HCT116 (cell line): ENCODE data around the gene TBX2. TPM values are rescaled to one million over a fixed set of nuclear protein-coding genes. Genes with fewer than 3 reads are reported as not detected.

Source experiments
- ATAC-seq: fragments of 200-7000 bp; cut with Tn5 transposase; 2 replicates; pipeline ENCODE4 v1.9.1; 2020; ENCODE audit warnings: mild to moderate bottlenecking, moderate library complexity
- BruUV-seq: library from RNA; stranded (reverse); fragments of 400-500 nt; replicated peaks from 2 replicates; lab custom pipeline; 2021; lab: Mats Ljungman, UMichigan
- CTCF ChIA-PET: fragments of 300-600 bp; sonication (Branson Sonifier 250); formaldehyde crosslinking; loops from one replicate; lab custom pipeline; 2021; ENCODE audit warnings: antibody characterized with exemption; lab: Charles Lee
- POLR2A ChIA-PET: fragments of 300-600, 350-600 bp; sonication (Branson Sonifier 250); formaldehyde crosslinking; loops from one replicate; lab custom pipeline; 2021; ENCODE audit warnings: antibody characterized with exemption; lab: Charles Lee
- RAD21 ChIA-PET, 2 experiments: fragments of 300-600 bp; sonication (Branson Sonifier 250); formaldehyde crosslinking; loops; one replicate each; lab custom pipeline; 2023; ENCODE audit warnings: low total read pairs in 2 of 2; ENCODE audit not compliant: uncharacterized antibody in 2 of 2, unreplicated experiment in 2 of 2, low non-redundant PET in 1 of 2; lab: Charles Lee
- DNase-seq: peaks from one replicate; pipeline ENCODE4 v3.0.0-alpha.2; 2010; ENCODE audit warnings: low read depth, low spot score
- H2AFZ ChIP-seq: fragments of 200-600 bp; shearing (Covaris generic), sonication (generic); 2 replicates; pipeline ENCODE4 v1.6.1; 2017; ENCODE audit warnings: low read depth, mixed run types, mixed read lengths, antibody characterized with exemption, low read length; ENCODE audit not compliant: poor library complexity, severe bottlenecking
- H3K27ac ChIP-seq: 2 replicates; pipeline ENCODE4 v1.5.1; 2012; ENCODE audit warnings: low read depth, low read length
- H3K27me3 ChIP-seq: fragments of 200-600 bp; sonication (generic); 2 replicates; pipeline ENCODE4 v1.6.1; 2016; ENCODE audit warnings: mixed run types, low read length, mixed read lengths; ENCODE audit not compliant: insufficient read depth
- H3K36me3 ChIP-seq, 2 experiments: fragments of 200-500 bp in 1 of 2; fragments of 200-600 bp in 1 of 2; sonication (Bioruptor generic) in 1 of 2; sonication (generic) in 1 of 2; 2 replicates each; pipeline versions ENCODE4 v1.5.1 to v1.6.1; 2014 to 2016; ENCODE audit warnings: low read length in 2 of 2, inconsistent platforms in 1 of 2, mixed read lengths in 1 of 2, mixed run types in 1 of 2; ENCODE audit not compliant: insufficient read depth in 2 of 2, control insufficient read depth in 1 of 2
- H3K4me1 ChIP-seq, 2 experiments: fragments of 200-600 bp in 1 of 2; sonication (generic) in 1 of 2; 2 replicates each; pipeline versions ENCODE4 v1.5.1 to v1.6.1; 2012 to 2017; ENCODE audit warnings: low read length in 2 of 2, inconsistent platforms in 1 of 2, mild to moderate bottlenecking in 1 of 2, mixed read lengths in 1 of 2, mixed run types in 1 of 2, moderate library complexity in 1 of 2; ENCODE audit not compliant: insufficient read depth in 2 of 2, control insufficient read depth in 1 of 2
- H3K4me2 ChIP-seq: fragments of 200-600 bp; sonication (generic); 2 replicates; pipeline ENCODE4 v1.6.1; 2017; ENCODE audit warnings: mixed run types, low read length, mixed read lengths
- H3K4me3 ChIP-seq, 2 experiments: fragments of 200-600 bp in 1 of 2; sonication (generic) in 1 of 2; replicated peaks in 1 of 2; 2 replicates each; pipeline ENCODE4 v1.5.1; 2011 to 2016; ENCODE audit warnings: low read length in 2 of 2, control low read depth in 1 of 2, low read depth in 1 of 2, mild to moderate bottlenecking in 1 of 2, mixed read lengths in 1 of 2, mixed run types in 1 of 2
- H3K79me2 ChIP-seq: fragments of 200-600 bp; sonication (generic); 2 replicates; pipeline ENCODE4 v1.6.1; 2017; ENCODE audit warnings: mild to moderate bottlenecking, mixed run types, low read length, moderate library complexity, mixed read lengths; ENCODE audit not compliant: insufficient read depth
- H3K9ac ChIP-seq: fragments of 200-600 bp; sonication (generic); 2 replicates; pipeline ENCODE4 v1.6.1; 2016; ENCODE audit warnings: low read length, mixed read lengths
- H3K9me2 ChIP-seq: fragments of 200-600 bp; sonication (generic), shearing (Covaris generic); 2 replicates; pipeline ENCODE4 v1.6.1; 2017; ENCODE audit warnings: mixed run types, mild to moderate bottlenecking, moderate library complexity; ENCODE audit not compliant: insufficient read depth
- H3K9me3 ChIP-seq, 2 experiments: fragments of 200-500 bp in 1 of 2; fragments of 200-600 bp in 1 of 2; sonication (Bioruptor generic) in 1 of 2; sonication (generic) in 1 of 2; 2 replicates each; pipeline ENCODE4 v1.6.1; 2014 to 2017; ENCODE audit warnings: low read length in 2 of 2, mixed read lengths in 2 of 2, inconsistent platforms in 1 of 2, low read depth in 1 of 2, mild to moderate bottlenecking in 1 of 2, mixed run types in 1 of 2, moderate library complexity in 1 of 2; ENCODE audit not compliant: control insufficient read depth in 1 of 2, insufficient read depth in 1 of 2
- H4K20me1 ChIP-seq: fragments of 200-600 bp; sonication (generic), shearing (Covaris generic); 2 replicates; pipeline ENCODE4 v1.6.1; 2017; ENCODE audit warnings: mixed run types, mild to moderate bottlenecking, moderate library complexity; ENCODE audit not compliant: insufficient read depth
- EZH2 ChIP-seq: fragments of 200-600 bp; sonication (generic); IDR thresholded peaks from 2 replicates; pipeline ENCODE4 v1.6.1; 2017; ENCODE audit warnings: antibody characterized with exemption, mixed run types
- EZH2phosphoT487 ChIP-seq: fragments of 200-600 bp; IDR thresholded peaks from 2 replicates; pipeline ENCODE4 v1.6.1; 2018; ENCODE audit warnings: antibody characterized with exemption, borderline replicate concordance
- REST ChIP-seq: IDR thresholded peaks from 2 replicates; pipeline ENCODE4 v1.6.1; 2012; ENCODE audit warnings: low read depth
- SP1 ChIP-seq: IDR thresholded peaks from 2 replicates; pipeline ENCODE4 v1.6.1; 2012; ENCODE audit warnings: low read depth
- SRF ChIP-seq: IDR thresholded peaks from 2 replicates; pipeline ENCODE4 v1.6.1; 2012; ENCODE audit warnings: low read depth
- YY1 ChIP-seq: IDR thresholded peaks from 2 replicates; pipeline ENCODE4 v1.6.1; 2011; ENCODE audit warnings: low read length, low read depth, moderate library complexity, mild to moderate bottlenecking; ENCODE audit not compliant: insufficient replicate concordance; ENCODE audit errors: extremely low read depth
- ZBTB33 ChIP-seq: IDR thresholded peaks from 2 replicates; pipeline ENCODE4 v1.6.1; 2011; ENCODE audit warnings: mild to moderate bottlenecking, low read length, moderate library complexity; ENCODE audit not compliant: insufficient replicate concordance; ENCODE audit errors: extremely low read depth
- intact Hi-C: fragments of 100-400 bp; cut with micrococcal nuclease; formaldehyde crosslinking; loops from 2 replicates; pipeline ENCODE4 v1.10.0; 2022
- total RNA-seq: library from RNA; stranded (reverse); gene quantifications from one replicate; pipeline ENCODE4 v1.2.1, GENCODE V29; 2021; ENCODE audit not compliant: unreplicated experiment
- TF ChIP-seq, protein P1 (sequence below), 3 experiments: fragments of 200-600 bp in 1 of 3; sonication (generic) in 1 of 3; IDR thresholded peaks in 2 of 3; conservative IDR thresholded peaks in 1 of 3; 2 replicates each; pipeline ENCODE4 v1.5.1; 2012 to 2017; ENCODE audit warnings: low read depth in 2 of 3, low read length in 2 of 3, antibody characterized with exemption in 1 of 3, borderline replicate concordance in 1 of 3, control low read depth in 1 of 3, mild to moderate bottlenecking in 1 of 3, mixed read lengths in 1 of 3, mixed run types in 1 of 3, moderate library complexity in 1 of 3; ENCODE audit not compliant: insufficient read depth in 1 of 3

Gene TBX2
- total RNA-seq, 1 experiment from 2014 or later: 0.71 TPM

DNA sequence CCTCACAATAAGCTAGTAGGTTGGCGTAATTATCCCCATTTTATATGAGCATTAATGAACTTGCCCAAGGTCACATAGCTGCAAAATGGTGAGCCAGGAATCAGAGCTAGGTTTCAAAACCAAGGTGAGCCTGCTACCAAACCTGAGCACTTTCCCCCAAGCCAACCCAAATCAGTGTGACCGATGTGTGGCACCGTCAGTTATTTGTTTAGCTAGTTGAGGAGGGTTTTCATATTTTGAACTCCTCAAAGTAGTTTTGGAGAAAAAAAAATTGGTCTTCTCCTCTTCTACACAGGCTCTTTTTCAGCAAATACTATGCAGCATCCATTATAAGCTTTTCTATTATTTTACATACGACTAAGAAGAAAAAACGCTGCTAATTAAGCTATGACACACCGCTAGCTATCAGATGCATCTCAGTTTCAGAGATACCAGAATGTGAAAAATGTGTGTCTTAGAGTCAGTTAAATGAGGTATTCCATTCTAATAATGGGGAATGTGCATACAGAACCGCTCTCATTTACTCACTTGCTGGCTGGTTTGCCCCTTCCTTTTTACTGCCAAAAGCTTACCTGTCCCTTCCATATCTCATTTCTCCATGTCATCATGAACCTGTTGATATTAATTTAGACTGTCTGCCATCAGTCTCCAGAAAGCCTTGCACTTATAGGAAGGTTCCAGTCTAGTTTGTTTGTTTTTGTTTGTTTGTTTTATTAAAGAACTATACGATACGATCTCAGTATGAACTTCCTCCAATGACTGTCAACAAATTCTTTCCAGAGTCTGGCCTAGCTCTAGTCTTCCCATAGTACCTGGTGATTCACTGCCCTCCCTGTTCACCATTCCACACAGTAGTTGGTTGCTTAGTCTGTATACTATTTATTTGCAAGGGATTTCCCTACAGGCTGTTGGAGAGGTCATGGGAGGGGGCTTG is 50.3 kb downstream of the TBX2 start:
- Histone ChIP-seq H3K9me2 (no peaks in the 10 kb centered on the region), H2AFZ (no peak overlapping the region), H3K4me1 (peaks cover 0 to under 1% of the 10 kb centered on the region in 2 experiments; a peak in 2 of 4 replicates)
- CTCF ChIA-PET: no interaction called here
- no peak for TF ChIP-seq YY1
- TF ChIP-seq SRF: no peak
- TF ChIP-seq EZH2phosphoT487: no peak
- no peak for TF ChIP-seq SP1
- no peak for TF ChIP-seq EZH2
- no peak for TF ChIP-seq ZBTB33
- TF ChIP-seq, protein P1, sequence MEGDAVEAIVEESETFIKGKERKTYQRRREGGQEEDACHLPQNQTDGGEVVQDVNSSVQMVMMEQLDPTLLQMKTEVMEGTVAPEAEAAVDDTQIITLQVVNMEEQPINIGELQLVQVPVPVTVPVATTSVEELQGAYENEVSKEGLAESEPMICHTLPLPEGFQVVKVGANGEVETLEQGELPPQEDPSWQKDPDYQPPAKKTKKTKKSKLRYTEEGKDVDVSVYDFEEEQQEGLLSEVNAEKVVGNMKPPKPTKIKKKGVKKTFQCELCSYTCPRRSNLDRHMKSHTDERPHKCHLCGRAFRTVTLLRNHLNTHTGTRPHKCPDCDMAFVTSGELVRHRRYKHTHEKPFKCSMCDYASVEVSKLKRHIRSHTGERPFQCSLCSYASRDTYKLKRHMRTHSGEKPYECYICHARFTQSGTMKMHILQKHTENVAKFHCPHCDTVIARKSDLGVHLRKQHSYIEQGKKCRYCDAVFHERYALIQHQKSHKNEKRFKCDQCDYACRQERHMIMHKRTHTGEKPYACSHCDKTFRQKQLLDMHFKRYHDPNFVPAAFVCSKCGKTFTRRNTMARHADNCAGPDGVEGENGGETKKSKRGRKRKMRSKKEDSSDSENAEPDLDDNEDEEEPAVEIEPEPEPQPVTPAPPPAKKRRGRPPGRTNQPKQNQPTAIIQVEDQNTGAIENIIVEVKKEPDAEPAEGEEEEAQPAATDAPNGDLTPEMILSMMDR (IDR thresholded peaks at IDR 0.05 in 2 of 3, conservative IDR thresholded peaks at IDR 0.05 in 1 of 3; ENCODE audit: borderline replicate concordance in 1 of 3, insufficient read depth in 1 of 3, low read depth in 2 of 3, low read length in 2 of 3): no peak
- TF ChIP-seq REST: no peak
- TF ChIP-seq, all 23 proteins: peak for 0
- no peak for ATAC-seq
- Histone ChIP-seq H3K4me3 (no peak overlapping the region), H3K9me3 (no peaks in the 10 kb centered on the region), H3K79me2 (no peaks in the 10 kb centered on the region), H4K20me1 (no peaks in the 10 kb centered on the region), H3K36me3 (no peaks in the 10 kb centered on the region), H3K4me2 (no peak overlapping the region), H3K27ac (no peak overlapping the region), H3K9ac (no peak overlapping the region), H3K27me3 (no peaks in the 10 kb centered on the region)
- BruUV-seq: no TSS peak
- POLR2A ChIA-PET: interaction anchor here (1.6 kb wide), 1 partner anchor 46 kb away, joined by 7 read pairs; no protein-coding TSS in a partner anchor
- intact Hi-C loops: no loop called here
- RAD21 ChIA-PET: no interaction called here
- no peak for DNase-seq
